SW 1271 (cell line): ENCODE results near the gene KLHL11.

Source experiments
- DNase-seq, 2 experiments: peaks; one replicate each; lab custom pipeline; 2025; lab: John Stamatoyannopoulos, UW

KLHL11 gene

GRCh38 chr17:41810659-41811548 is 54.3 kb downstream of the KLHL11 start:
- peak in 1 of 2 experiments; percentile 43 for DNase-seq

GRCh38 chr17:41806685-41807445 is 58.4 kb downstream of the KLHL11 start:
- DNase-seq, result no peak
